Activated effector memory CD4-positive, alpha-beta T cell treated with anti-CD3 and anti-CD28 coated beads, Interleukin-2, amount 50 U/mL, for 16 hours (primary cell): Measurements from ENCODE around the gene LRP4.
"Not testable (repeated sequence)": the region's sequence is repeated elsewhere in the genome, so short reads cannot be mapped to it uniquely, and the experiment has no call there.

Experiments
- DNase-seq: peaks from one replicate; pipeline ENCODE4 v3.0.0-alpha.2; 2020

Gene LRP4

GRCh38 chr11:46918083-46918787 is at the start of gene LRP4:
Gene LRP4, minus strand, starts transcription at chr11:46918550. Its CDS starts 171 bp downstream, at chr11:46918379.
- peak; percentile 76 for DNase-seq

GRCh38 chr11:46967962-46968361 is 49.6 kb upstream of the LRP4 start:
- DNase-seq, result no peak

GRCh38 chr11:46966773-46967172 is 48.4 kb upstream of the LRP4 start:
- DNase-seq, result no peak

GRCh38 chr11:46963844-46964243 is 45.5 kb upstream of the LRP4 start:
- no peak for DNase-seq

- not testable (repeated sequence) for DNase-seq
Measured at GRCh38 chr11:46961886-46962285, 43.5 kb upstream of the LRP4 start.

- DNase-seq, result no peak
Measured at GRCh38 chr11:46961041-46961440, 42.7 kb upstream of the LRP4 start.

- DNase-seq, result no peak
Measured at GRCh38 chr11:46958777-46959176, 40.4 kb upstream of the LRP4 start.

- DNase-seq, result no peak
Measured at GRCh38 chr11:46953093-46953492, 34.7 kb upstream of the LRP4 start.

GRCh38 chr11:46952553-46952952 is 34.2 kb upstream of the LRP4 start:
- no peak for DNase-seq

GRCh38 chr11:46951864-46952263 is 33.5 kb upstream of the LRP4 start:
- DNase-seq, result no peak

- DNase-seq, result no peak
Measured at GRCh38 chr11:46949297-46949696, 30.9 kb upstream of the LRP4 start.

- no peak for DNase-seq
Measured at GRCh38 chr11:46948378-46949131, 30.2 kb upstream of the LRP4 start.

- no peak for DNase-seq
Measured at GRCh38 chr11:46947399-46948077, 29.2 kb upstream of the LRP4 start.

GRCh38 chr11:46944356-46945075 is 26.2 kb upstream of the LRP4 start:
- no peak for DNase-seq

- no peak for DNase-seq
Measured at GRCh38 chr11:46942172-46942571, 23.8 kb upstream of the LRP4 start.

- DNase-seq, result peak; percentile 97
Measured at GRCh38 chr11:46936138-46937110, 18.1 kb upstream of the LRP4 start, which contains the start of gene CSTPP1. Gene CSTPP1, plus strand, starts transcription at chr11:46936761. Its CDS starts 45 bp downstream, at chr11:46936806.

- DNase-seq, result no peak
Measured at GRCh38 chr11:46930089-46930488, 11.7 kb upstream of the LRP4 start.

GRCh38 chr11:46928701-46929100 is 10.4 kb upstream of the LRP4 start:
- not testable (repeated sequence) for DNase-seq

- DNase-seq, result not testable (repeated sequence)
Measured at GRCh38 chr11:46927928-46928327, 9.6 kb upstream of the LRP4 start.

GRCh38 chr11:46920755-46921154 is 2.4 kb upstream of the LRP4 start:
- no peak for DNase-seq

- no peak for DNase-seq
Measured at GRCh38 chr11:46918788-46919513, 601 bp upstream of the LRP4 start.
